Mononuclear cell (primary cell): ENCODE measurements around the gene CCDC177. TPM values are rescaled to one million over a fixed set of nuclear protein-coding genes. Genes with fewer than 3 reads are reported as not detected.

Experiments used
- H3K27me3 ChIP-seq: 2 replicates; pipeline ENCODE4 v1.6.0; 2011; ENCODE audit warnings: low read length, control low read depth; ENCODE audit not compliant: insufficient read depth
- H3K4me1 ChIP-seq: 2 replicates; pipeline ENCODE4 v1.5.1; 2011; ENCODE audit warnings: mild to moderate bottlenecking, low read length, control low read depth; ENCODE audit not compliant: insufficient read depth
- H3K4me3 ChIP-seq: 2 replicates; pipeline ENCODE4 v1.5.1; 2011; ENCODE audit warnings: mild to moderate bottlenecking, low read length, moderate library complexity
- H3K9me3 ChIP-seq: 2 replicates; pipeline ENCODE4 v1.5.1; 2011; ENCODE audit warnings: low read depth, mild to moderate bottlenecking, control low read depth, low read length
- total RNA-seq: library from RNA; depleted of rRNA; stranded (reverse); fragments of >200 nt; gene quantifications from one replicate; pipeline ENCODE4 v1.2.3, GENCODE V29; 2012

CCDC177 gene
- total RNA-seq, 1 donor: not detected

DNA sequence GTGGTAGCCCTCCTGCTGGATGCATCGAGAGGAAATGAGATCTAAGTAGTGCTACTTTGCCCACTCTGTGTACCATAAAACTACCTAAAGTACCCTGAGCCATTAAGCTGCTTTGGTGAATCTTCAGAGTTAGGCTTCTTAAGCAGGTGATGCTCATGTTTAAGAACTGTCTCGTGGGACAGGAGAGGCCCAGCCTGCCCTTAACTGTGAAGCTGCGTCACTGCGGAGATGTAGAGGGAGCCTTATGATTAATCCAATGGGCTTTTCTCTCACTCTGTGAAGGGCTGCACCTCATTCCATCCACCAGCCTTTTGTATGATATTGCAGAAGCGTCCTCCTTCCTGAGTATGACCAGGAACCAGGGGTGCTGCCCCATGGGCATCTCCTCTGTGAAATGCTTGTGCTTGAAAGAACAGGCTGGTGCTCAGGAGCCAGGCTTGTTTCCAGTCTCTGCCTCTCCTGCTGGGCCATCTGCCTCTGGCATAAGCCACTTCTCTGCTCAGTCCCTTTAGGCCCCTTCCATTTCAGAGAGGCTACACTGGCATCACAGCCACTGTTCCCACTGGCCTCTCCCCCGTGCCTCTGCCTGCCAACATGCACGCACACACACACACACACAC lies 6.8 kb upstream of the CCDC177 start:
- Histone ChIP-seq H3K27me3 (peaks cover 8% of the 10 kb centered on the region), H3K4me1 (no peaks in the 10 kb centered on the region), H3K9me3 (no peaks in the 10 kb centered on the region), H3K4me3 (no peak overlapping the region)

- no peak overlapping the region for H3K4me3 ChIP-seq
- peaks cover 18% of the 10 kb centered on the region for H3K27me3 ChIP-seq
- no peaks in the 10 kb centered on the region for H3K4me1 ChIP-seq
- H3K9me3 ChIP-seq: no peaks in the 10 kb centered on the region
Measured at GRCh38 chr14:69580009-69580577, 5.4 kb upstream of the CCDC177 start.

- H3K9me3 ChIP-seq: no peaks in the 10 kb centered on the region
- peaks cover 2% of the 10 kb centered on the region for H3K4me1 ChIP-seq
- H3K27me3 ChIP-seq: peaks cover 24% of the 10 kb centered on the region
- no peak overlapping the region for H3K4me3 ChIP-seq
Measured at GRCh38 chr14:69579476-69579875, 4.8 kb upstream of the CCDC177 start.

DNA sequence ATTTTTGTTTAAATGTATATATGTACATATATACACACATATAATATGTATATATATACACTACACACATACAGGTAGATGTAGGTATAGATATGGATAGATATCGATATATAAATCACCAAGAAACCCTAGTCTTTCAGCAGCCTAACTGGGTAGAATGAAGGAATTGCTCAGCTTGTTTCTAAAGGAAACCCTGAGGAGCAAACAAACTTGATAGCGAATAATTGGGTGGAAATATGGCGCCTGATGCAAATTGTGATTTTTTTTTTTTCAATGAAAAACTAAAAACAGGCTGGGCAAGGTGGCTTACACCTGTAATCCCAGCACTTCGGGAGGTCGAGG lies 254 bp upstream of the CCDC177 start:
- Histone ChIP-seq H3K27me3 (peaks cover 64% of the 10 kb centered on the region), H3K4me1 (peaks cover 28% of the 10 kb centered on the region), H3K9me3 (no peaks in the 10 kb centered on the region), H3K4me3 (no peak overlapping the region)

DNA sequence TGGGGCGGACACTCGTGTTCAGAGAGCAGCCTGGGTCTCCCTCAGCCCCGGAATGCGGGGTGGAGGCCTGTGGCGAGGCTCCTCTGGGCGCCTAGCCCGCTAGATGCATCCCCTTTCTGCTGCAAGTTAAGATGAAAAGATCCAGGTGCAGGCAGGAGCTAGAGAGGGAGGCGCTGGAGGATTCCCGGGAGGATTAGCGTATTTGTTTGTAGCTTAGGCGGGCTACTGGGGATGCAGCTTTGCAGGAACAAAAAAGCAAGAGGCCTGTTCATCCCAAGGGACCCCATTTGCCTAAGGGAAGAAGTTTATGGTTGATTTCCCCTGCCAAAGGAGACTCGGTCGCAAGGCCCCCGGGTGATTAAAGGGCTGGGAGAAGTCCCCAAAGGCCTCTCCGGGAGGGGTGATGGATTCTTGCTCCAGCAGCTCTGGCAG lies 824 bp downstream of the CCDC177 start:
- Histone ChIP-seq H3K4me3 (no peak overlapping the region), H3K4me1 (peaks cover 28% of the 10 kb centered on the region), H3K9me3 (no peaks in the 10 kb centered on the region), H3K27me3 (peaks cover 75% of the 10 kb centered on the region)

- H3K9me3 ChIP-seq: no peaks in the 10 kb centered on the region
- peaks cover 79% of the 10 kb centered on the region for H3K27me3 ChIP-seq
- peaks cover 28% of the 10 kb centered on the region for H3K4me1 ChIP-seq
- no peak overlapping the region for H3K4me3 ChIP-seq
Measured at GRCh38 chr14:69573205-69573830, 1.4 kb downstream of the CCDC177 start.

DNA sequence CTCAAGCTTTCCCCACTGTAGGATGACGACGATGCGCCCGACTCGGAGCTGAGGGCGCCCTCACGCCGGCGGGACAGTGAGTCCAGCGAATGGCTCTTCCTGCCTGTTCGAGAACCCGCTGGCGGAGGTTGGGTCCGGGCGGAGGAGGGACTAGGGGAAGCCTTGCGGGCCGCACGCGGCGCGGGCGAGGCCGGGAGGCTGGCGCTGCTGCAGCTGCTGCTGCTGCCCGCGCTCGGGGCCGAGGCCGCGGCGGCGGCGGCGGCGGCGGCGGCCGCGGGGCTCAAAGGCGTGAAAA lies 1.9 kb downstream of the CCDC177 start:
- H3K9me3 ChIP-seq: no peaks in the 10 kb centered on the region
- H3K27me3 ChIP-seq: peaks cover 83% of the 10 kb centered on the region
- H3K4me1 ChIP-seq: peaks cover 28% of the 10 kb centered on the region
- no peak overlapping the region for H3K4me3 ChIP-seq

DNA sequence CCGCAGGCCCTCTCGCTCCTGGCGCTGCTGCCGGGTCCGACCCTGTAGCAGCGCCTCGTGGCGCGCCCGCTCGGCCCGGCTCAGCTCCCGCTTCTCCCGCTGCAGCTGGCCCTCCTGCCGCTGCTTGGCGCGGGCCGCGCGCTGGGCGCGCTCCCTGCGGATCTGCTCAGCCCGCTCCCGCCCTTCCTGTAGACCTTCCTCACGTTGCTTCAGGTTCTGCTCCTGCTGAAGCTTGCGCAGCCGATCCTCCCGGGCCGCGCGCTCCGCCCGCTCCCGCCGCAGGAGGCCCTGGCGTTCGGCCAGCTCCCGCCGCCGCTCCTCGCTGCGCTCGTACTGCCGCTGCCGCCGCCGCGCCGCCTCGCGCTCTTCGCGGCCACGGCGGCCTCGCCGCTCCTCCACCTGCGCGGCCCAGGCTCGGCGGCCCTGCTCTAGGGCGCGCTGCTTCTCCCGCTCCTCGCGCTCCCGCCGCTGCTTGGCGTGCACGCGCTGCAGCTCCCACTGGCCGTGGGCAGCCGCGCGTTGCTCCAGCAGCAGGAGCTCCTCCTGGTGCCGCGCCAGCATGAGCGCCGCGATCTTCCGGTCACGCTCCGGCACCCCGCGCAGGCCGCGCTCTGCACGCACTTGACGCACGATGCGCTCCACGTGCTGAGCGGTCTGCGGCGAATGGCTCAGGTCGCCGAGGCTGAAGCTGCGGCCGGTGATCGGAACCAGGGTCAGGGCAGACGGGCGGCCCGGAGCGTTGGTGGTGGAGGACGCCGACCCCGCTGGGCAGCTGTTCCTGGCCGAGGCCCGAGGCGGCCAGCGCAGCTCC lies 2.4 kb downstream of the CCDC177 start:
- Histone ChIP-seq H3K9me3 (no peaks in the 10 kb centered on the region), H3K4me1 (peaks cover 28% of the 10 kb centered on the region), H3K4me3 (no peak overlapping the region), H3K27me3 (peaks cover 88% of the 10 kb centered on the region)

DNA sequence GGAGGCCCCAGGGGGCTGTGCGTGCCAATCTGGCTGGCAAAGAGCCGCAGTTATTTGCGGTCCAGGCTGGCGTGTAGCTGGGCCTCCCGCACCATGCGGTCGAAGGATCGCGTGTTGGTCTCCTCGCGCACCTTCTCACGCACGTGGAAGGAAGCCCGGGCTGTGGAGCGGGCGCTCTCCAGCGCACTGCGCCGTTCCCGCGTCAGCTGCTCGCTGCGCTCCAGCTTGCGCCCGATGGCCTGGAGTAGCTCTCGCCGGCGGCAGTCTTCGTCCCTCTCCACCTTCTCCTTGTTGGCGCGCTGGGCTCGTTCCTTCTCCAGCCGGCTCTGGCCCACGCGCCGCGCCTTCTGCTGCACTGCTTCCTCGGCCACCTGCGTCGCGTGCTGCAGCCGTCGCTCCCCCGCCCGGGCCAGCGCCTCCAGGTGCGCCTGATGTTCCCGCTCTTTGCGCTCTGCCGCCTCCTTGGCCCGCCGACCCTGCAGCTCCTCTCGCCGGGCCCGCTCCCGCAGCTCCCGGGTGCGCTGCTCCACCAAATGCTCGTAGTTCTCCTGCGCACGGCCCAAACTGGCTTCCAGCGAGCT lies 3.1 kb downstream of the CCDC177 start:
- H3K27me3 ChIP-seq: peaks cover 88% of the 10 kb centered on the region
- H3K4me3 ChIP-seq: no peak overlapping the region

DNA sequence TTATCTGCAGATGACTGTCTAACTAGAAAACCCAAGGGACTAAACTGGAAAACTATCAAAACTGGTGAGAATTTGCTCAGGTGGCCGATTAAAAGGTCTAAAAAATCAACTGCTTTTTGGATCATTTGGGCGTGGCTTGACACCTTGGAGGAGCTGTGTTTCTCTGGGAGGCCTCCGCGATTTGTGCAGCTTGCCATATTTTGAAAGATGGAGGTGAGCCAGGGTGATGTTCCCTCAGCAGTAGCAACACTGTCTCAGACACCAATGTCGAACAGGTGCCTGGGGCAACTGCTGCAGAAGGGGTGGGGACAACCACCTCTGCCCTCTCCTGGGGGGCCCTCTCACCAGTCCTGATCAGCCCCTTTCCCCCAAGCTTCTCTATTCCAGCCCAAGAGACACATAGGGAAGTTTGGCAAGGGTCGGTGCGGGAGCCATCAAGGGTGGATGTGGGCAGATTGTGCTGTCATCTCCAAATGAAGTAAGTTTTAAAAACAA lies 3.8 kb downstream of the CCDC177 start:
- H3K4me1 ChIP-seq: peaks cover 28% of the 10 kb centered on the region
- H3K4me3 ChIP-seq: no peak overlapping the region
- no peaks in the 10 kb centered on the region for H3K9me3 ChIP-seq
- H3K27me3 ChIP-seq: peaks cover 83% of the 10 kb centered on the region

More for the DNA sequence above, 3.1 kb downstream of the CCDC177 start:
- Histone ChIP-seq H3K9me3 (no peaks in the 10 kb centered on the region), H3K4me1 (peaks cover 28% of the 10 kb centered on the region)

DNA sequence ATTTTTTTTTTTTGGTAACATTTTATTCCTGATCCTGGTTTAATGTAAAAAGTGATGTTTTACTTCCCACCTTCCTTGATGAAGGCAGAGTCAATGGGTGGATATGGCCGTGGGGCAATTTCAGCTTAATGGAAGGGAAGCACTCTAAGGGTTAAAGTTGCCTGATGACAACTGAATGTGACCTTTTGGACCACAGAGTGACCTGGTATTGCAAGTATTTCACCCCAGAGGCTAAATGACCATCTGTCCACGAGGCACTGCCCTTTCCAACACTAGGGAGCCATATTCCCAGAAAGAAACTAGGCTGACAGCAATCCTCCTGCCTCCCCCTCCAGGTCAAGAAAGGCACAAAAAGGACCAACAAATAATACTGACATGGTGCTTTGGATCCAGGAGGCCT lies 4.8 kb downstream of the CCDC177 start:
- H3K27me3 ChIP-seq: peaks cover 74% of the 10 kb centered on the region

GRCh38 chr14:69567563-69567962 lies 7.1 kb downstream of the CCDC177 start:
- peaks cover 9% of the 10 kb centered on the region for H3K4me1 ChIP-seq
- no peaks in the 10 kb centered on the region for H3K9me3 ChIP-seq
- H3K27me3 ChIP-seq: peaks cover 68% of the 10 kb centered on the region
- H3K4me3 ChIP-seq: no peak overlapping the region

More for the DNA sequence above, 4.8 kb downstream of the CCDC177 start:
- Histone ChIP-seq H3K4me3 (no peak overlapping the region), H3K9me3 (no peaks in the 10 kb centered on the region), H3K4me1 (peaks cover 28% of the 10 kb centered on the region)

GRCh38 chr14:69561893-69562292 lies 12.8 kb downstream of the CCDC177 start:
- Histone ChIP-seq H3K9me3 (no peaks in the 10 kb centered on the region), H3K4me3 (no peak overlapping the region), H3K4me1 (no peaks in the 10 kb centered on the region), H3K27me3 (peaks cover 30% of the 10 kb centered on the region)

- no peaks in the 10 kb centered on the region for H3K9me3 ChIP-seq
- H3K4me3 ChIP-seq: no peak overlapping the region
- H3K27me3 ChIP-seq: peaks cover 26% of the 10 kb centered on the region
- no peaks in the 10 kb centered on the region for H3K4me1 ChIP-seq
Measured at GRCh38 chr14:69560826-69561225, 13.8 kb downstream of the CCDC177 start.

DNA sequence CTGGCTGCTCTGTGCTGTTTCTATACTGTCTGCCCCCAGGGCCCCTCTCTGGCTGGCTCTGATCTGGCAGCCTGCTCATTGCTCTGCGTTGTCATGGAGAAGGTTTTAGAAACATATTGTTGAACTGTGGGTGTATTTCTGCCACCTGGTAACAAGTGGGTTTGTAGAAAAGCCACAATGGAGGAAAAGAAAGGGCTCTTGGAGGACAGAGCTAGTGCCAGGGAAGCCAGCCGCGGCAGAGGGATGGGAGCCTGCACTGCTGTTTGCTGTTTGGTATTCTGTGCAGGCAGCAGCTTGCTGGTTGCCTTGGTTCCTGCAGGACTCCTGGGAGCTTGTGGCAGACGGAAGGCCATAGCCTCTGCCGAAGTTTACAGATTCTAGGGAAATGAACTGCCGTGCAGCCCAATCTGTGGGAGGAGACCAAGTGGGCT lies 15.1 kb downstream of the CCDC177 start:
- Histone ChIP-seq H3K4me3 (no peak overlapping the region), H3K27me3 (peaks cover 24% of the 10 kb centered on the region), H3K9me3 (no peaks in the 10 kb centered on the region), H3K4me1 (no peaks in the 10 kb centered on the region)
